ENCODE data around the gene LGR5.
"Not testable (repeated sequence)": the region's sequence is repeated elsewhere in the genome, so short reads cannot be mapped to it uniquely, and the experiment has no call there.

Gene LGR5

DNA sequence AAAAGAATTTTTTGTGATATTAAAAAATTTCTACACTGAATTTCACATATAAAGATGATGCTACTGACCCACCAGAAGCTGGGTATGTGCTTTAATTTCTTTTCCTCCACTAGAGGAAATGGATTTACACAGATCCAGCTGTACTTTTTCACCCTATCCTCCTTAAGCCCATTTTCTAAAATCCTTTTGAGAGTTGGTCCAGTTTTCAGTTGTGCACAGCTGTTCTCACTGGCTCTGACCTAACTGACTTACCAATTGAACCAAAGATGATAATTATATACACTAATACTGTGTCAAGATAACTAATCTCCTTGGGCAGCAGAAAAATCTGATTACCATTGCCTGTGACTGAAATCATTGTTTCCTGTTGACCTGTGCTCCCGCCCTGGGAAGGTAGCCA lies 115.6 kb downstream of the LGR5 start:
- FAIRE-seq: no peak

- not testable (repeated sequence) for FAIRE-seq
These were observed 116.2 kb downstream of the LGR5 start for GRCh38 chr12:71555789-71556188.

- FAIRE-seq: no peak
These were observed 116.8 kb downstream of the LGR5 start for GRCh38 chr12:71556448-71556847.

DNA sequence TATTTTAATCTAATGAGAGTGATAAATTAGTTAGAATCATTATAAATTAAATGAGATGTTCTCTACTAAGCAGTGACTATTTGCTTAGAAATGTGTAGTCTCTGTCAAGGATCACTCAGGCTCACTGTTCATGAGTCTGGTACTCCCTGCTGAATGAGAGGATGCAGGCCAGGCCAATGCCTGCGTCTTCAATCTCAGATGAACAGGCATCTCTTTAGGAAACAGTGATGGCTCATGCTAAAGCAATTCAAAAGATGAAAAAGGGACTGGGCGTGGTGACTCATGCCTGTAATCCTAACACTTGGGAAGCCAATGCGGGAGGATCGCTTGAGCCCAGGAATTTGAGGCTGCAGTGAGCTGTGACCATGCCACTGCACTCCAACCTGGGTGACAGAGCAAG lies 117.3 kb downstream of the LGR5 start:
- no peak for FAIRE-seq

DNA sequence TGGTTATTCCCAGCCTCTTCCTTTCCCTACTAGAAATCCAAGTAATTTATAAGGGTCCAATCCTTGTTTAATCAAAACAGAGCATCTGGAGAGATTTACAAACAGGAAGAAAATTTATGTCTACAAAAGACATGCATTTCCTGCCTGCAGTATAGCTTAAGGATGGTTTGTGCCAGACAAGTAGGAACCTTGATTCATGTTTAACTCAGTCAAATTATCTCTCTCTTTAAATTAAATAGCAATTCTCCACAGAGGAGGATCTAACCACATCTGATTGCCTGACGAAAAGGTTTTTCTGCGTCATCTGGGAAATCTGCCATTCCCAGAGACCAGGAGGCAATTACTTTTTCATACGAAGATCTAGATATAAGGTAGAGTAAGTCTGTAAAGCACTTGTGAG lies 118.8 kb downstream of the LGR5 start:
- no peak for FAIRE-seq

- no peak for FAIRE-seq
These were observed 123.3 kb downstream of the LGR5 start for GRCh38 chr12:71562676-71563595.

GRCh38 chr12:71565535-71565934 lies 125.9 kb downstream of the LGR5 start:
- FAIRE-seq: no peak

DNA sequence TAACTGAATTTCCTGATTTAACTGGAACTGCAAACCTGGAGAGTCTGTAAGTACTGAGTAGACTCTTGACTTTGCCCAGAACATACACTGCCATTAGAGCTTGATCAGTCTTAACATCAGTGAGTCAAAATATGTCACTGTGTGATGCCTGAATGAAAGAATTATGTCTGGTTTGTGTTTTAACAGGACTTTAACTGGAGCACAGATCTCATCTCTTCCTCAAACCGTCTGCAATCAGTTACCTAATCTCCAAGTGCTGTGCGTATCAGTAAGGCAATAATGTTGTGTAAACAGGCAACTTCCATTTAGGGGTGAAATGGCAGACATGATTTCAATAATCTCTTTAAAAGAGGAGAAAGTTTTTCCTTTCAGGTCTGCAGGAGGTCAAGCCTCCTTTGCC lies 127.1 kb downstream of the LGR5 start:
- FAIRE-seq: no peak

DNA sequence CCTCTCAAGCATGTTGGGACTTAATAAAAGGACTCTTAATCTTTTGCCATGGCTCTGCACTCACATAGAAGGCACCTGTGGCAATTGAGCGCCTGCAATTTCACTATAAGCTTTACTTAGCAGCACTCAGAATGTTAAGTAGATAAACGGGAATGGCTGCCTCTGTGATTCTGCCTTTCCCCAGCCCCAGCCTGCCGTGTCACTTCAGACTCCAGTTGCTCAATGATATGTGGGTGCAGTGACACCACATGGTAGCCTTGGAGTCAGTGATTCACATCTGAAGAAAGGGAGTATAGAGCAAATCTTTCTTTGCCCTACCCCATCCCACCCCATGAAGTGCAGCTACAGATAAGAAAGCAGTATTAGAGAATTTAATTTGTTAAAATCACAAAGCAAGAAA lies 127.9 kb downstream of the LGR5 start:
- no peak for FAIRE-seq

DNA sequence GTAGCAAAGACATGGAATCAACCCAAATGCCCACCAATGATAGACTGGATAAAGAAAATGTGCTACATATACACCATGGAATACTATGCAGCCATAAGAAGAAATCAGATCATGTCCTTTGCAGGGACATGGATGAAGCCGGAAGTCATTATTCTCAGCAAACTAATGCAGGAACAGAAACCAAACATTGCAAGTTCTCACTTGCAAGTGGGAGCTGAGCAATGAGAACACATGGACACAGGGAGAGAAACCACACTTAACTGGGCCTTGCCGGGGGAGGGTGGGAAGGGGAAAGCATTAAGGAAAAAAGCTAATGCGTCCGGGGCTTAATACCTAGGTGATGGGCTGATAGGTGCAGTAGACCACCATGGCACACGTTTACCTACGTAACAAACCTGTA lies 130.3 kb downstream of the LGR5 start:
- not testable (repeated sequence) for FAIRE-seq

DNA sequence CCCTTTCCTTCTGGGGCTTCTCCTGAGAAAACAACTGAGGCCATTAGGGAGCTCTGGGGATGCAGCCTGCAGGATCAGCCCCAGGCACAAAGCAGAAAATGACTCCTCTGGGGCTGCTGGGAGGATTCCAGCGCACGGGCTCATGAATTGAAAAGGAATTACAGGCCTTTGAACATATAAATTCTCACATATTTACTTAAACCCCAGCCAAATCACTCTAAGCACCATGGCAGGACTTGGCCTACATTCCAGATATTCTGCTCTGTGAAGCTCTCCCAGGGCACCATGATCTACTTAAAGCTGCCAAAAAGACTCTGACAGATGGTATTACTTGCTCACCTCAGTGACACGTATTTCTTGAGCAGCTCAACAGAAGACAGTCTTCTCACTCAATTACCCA lies 136.9 kb downstream of the LGR5 start:
- no peak for FAIRE-seq

GRCh38 chr12:71578694-71579258 lies 139.2 kb downstream of the LGR5 start:
- FAIRE-seq: no peak

DNA sequence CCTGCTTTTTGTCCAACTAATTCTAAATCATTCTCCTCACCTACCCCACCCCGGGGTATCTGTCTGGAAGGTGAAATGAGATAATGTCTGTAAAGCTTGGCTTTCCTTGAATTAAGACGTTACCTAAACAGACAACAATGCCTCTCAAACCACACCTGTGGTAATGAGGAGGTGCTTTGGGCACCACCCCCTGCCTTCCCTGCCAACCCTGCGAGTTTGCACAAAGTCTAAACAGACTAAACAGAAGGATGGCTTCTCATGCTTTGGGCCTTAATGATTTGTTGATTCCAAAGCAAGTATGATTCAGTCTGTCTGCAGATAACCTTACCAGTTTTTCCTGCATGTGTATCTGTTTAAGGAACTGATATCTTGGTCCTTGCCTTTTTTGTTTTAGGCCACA lies 141.6 kb downstream of the LGR5 start:
- FAIRE-seq: no peak

GRCh38 chr12:71582925-71583324 lies 143.3 kb downstream of the LGR5 start:
- FAIRE-seq: no peak

GRCh38 chr12:71584356-71584755 lies 144.8 kb downstream of the LGR5 start:
- FAIRE-seq: no peak

- no peak for FAIRE-seq
These were observed 145.6 kb downstream of the LGR5 start for GRCh38 chr12:71585218-71585617.

DNA sequence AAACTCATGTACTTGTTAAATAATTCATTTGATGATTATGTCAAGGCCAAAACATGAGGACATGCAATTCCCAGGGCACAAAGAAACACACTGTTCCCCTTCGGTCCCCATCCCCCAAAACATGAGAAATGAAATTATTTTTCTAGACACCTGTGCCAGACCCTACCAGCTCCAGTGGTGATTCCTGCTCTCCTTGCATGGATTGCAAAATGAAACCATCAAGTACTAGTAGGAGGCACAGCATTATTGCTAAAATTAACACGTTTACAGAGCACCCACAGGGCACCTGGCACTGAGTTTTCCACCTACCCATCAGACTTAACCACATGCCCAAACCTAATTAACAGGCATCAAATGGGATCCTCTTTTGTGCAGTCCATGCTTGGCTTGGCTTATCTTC lies 147.4 kb downstream of the LGR5 start:
- no peak for FAIRE-seq

DNA sequence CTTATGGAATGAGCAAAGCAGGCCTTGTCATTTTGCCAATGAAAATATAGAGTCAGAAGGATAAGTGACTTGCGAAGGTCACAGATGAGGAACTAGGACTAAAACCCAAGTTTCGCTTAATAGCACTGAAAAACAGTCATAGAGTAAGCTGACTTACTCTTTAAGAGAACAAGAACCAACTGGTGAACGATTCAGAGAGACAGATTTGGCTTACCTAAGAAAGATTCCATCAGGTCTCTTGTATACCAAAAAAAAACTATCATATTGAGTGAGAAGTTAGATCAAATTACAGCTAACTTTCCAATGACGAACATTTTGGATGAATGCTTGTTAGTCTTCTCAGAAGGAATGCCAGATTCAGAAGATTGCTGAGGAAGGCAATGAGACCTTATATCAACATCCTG lies 149.9 kb downstream of the LGR5 start:
- FAIRE-seq: no peak

DNA sequence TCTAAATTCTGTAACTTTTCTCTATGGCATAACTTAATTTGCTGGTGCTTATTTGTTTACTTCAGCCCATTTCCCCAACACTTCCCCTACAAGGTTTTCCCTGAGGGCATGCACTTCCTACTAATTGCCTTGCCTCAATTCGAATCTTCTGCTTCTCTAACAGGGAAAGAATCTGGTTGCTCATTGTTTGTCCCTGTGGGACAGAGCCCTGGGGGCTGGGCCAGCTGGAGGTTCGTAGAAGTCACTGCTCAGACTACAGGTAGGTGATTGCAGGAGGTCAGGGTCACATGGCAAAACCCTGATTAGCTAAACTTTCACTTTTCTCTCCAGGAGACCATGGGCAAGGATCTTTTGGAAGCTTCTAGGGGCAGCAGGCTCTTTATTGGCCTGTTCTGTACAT lies 152.0 kb downstream of the LGR5 start:
- no peak for FAIRE-seq

GRCh38 chr12:71592841-71593240 lies 153.2 kb downstream of the LGR5 start:
- no peak for FAIRE-seq

DNA sequence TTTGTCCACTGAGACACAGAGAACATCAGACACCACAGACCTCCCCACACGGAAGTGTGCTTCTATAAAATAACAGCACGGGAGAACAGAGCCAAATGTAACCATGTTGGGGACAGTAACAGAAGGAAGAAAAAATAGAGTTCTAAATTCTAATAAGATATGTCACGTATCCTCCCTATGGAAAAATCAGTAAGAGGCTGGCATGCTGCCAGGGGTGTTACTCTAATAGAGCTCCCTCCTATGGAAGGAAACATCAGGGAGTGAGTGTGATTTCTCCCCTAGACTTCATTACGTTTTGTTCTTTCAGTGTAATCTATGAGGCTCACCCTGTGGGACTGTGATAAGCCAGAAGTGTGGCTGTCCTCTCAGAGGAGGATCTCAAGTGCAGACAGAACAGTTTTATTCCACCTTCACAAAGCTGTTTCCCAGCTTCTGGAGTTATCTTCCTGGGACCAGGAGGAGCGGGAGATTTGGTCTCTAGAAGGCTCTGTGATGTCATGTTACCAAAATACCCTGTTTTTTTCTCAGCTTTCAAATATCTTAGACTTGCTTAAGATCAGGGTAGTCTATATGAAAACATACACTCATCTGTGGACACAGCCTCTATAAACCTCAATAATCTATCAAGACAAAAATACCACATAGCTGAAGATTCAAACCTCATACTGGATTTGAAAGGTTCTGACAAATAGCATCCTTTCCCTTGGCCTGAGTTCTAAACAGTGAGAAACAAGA lies 154.8 kb downstream of the LGR5 start:
- FAIRE-seq: no peak

DNA sequence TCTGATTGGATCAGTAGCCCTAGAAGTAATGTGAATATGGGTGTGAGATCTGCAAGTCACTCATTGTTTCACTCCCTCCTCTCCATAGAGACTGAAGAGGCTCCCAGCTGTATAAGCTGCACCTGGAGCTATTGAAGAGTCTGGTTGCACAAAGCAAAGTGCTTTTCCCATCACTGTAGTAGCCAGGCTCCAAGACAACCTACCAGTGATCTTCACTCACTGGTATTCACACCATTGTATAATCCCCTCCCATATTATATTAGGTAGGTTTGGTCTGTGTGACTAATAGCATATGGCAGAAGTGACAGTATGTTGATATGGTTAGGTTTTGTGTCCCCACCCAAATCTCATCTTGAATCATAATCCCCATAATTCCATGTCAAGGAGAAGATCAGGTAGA lies 159.6 kb downstream of the LGR5 start:
- no peak for FAIRE-seq

GRCh38 chr12:71601546-71601945 lies 161.9 kb downstream of the LGR5 start:
- FAIRE-seq: no peak
